IMR-90 (cell line): ENCODE data around the gene PPARD. TPM values are rescaled to one million over a fixed set of nuclear protein-coding genes. Genes with fewer than 3 reads are reported as not detected.

Experiments used
- ATAC-seq: fragments of 200-7000 bp; cut with Tn5 transposase; 2 replicates; pipeline ENCODE4 v1.9.1; 2020; ENCODE audit warnings: low read depth, mild to moderate bottlenecking, moderate library complexity
- BruUV-seq: library from RNA; stranded (reverse); fragments of 400-500 nt; replicated peaks from 2 replicates; lab custom pipeline; 2021; lab: Mats Ljungman, UMichigan
- CTCF ChIA-PET: fragments of 300-600 bp; formaldehyde crosslinking; extraction: SDS; loops from one replicate; lab custom pipeline; 2021; ENCODE audit warnings: antibody characterized with exemption; lab: Yijun Ruan, JAX
- POLR2A ChIA-PET: fragments of 300-600 bp; sonication (Branson Sonifier 250); formaldehyde crosslinking; loops from one replicate; lab custom pipeline; 2022; ENCODE audit warnings: antibody characterized with exemption; ENCODE audit not compliant: unreplicated experiment; lab: Charles Lee
- DNase-seq: peaks from one replicate; pipeline ENCODE4 v3.0.0; 2013
- H2AFZ ChIP-seq: replicated peaks from 2 replicates; pipeline ENCODE3; 2013; ENCODE audit warnings: low read length, mild to moderate bottlenecking; ENCODE audit not compliant: poor library complexity
- H2AK5ac ChIP-seq: 2 replicates; pipeline ENCODE4 v1.6.1; 2013; ENCODE audit warnings: low read depth, low read length, inconsistent platforms
- H2AK9ac ChIP-seq: replicated peaks from 2 replicates; pipeline ENCODE3; 2013; ENCODE audit warnings: mild to moderate bottlenecking, low read depth, low read length, moderate library complexity; ENCODE audit not compliant: poor library complexity
- H2BK120ac ChIP-seq: 2 replicates; pipeline ENCODE4 v1.6.1; 2013; ENCODE audit warnings: low read depth, low read length, inconsistent platforms
- H2BK15ac ChIP-seq: 3 replicates; pipeline ENCODE4 v1.6.1; 2013; ENCODE audit warnings: low read depth, low read length, inconsistent platforms
- H2BK20ac ChIP-seq: 2 replicates; pipeline ENCODE4 v1.6.1; 2013; ENCODE audit warnings: low read depth, mild to moderate bottlenecking, inconsistent platforms, low read length, moderate library complexity
- H2BK5ac ChIP-seq: 2 replicates; pipeline ENCODE4 v1.6.1; 2013; ENCODE audit warnings: mild to moderate bottlenecking, low read depth, low read length, inconsistent platforms; ENCODE audit not compliant: poor library complexity, severe bottlenecking
- H3K14ac ChIP-seq: replicated peaks from 2 replicates; pipeline ENCODE4 v1.6.1; 2013; ENCODE audit warnings: low read depth, low read length, inconsistent platforms
- H3K18ac ChIP-seq: 2 replicates; pipeline ENCODE4 v1.6.1; 2013; ENCODE audit warnings: low read depth, low read length, control low read depth
- H3K23ac ChIP-seq: 2 replicates; pipeline ENCODE4 v1.6.1; 2013; ENCODE audit warnings: low read depth, low read length, inconsistent platforms
- H3K27ac ChIP-seq: 2 replicates; pipeline ENCODE4 v1.5.1; 2013; ENCODE audit warnings: mild to moderate bottlenecking, control low read depth, low read length; ENCODE audit not compliant: insufficient read depth
- H3K27me3 ChIP-seq: 2 replicates; pipeline ENCODE4 v1.6.1; 2013; ENCODE audit warnings: low read length; ENCODE audit not compliant: control insufficient read depth, insufficient read depth
- H3K36me3 ChIP-seq: 2 replicates; pipeline ENCODE4 v1.6.1; 2013; ENCODE audit warnings: low read length, mixed read lengths; ENCODE audit not compliant: control insufficient read depth, insufficient read depth
- H3K4ac ChIP-seq: 2 replicates; pipeline ENCODE4 v1.6.1; 2013; ENCODE audit warnings: low read depth, low read length, inconsistent platforms
- H3K4me1 ChIP-seq: 2 replicates; pipeline ENCODE4 v1.6.1; 2013; ENCODE audit warnings: low read length, mixed read lengths; ENCODE audit not compliant: control insufficient read depth, insufficient read depth
- H3K4me2 ChIP-seq: 2 replicates; pipeline ENCODE4 v1.6.1; 2013; ENCODE audit warnings: low read depth, mild to moderate bottlenecking, control low read depth, low read length, moderate library complexity
- H3K4me3 ChIP-seq: 2 replicates; pipeline ENCODE4 v1.5.1; 2013; ENCODE audit warnings: low read depth, mild to moderate bottlenecking, control low read depth, low read length, moderate library complexity; ENCODE audit not compliant: insufficient read depth
- H3K56ac ChIP-seq: 2 replicates; pipeline ENCODE4 v1.6.1; 2013; ENCODE audit warnings: low read length, inconsistent platforms; ENCODE audit not compliant: insufficient read depth; ENCODE audit errors: extremely low read depth
- H3K79me1 ChIP-seq, 2 experiments: 2 replicates each; pipeline ENCODE4 v1.6.1; 2013; ENCODE audit warnings: low read length in 2 of 2, inconsistent platforms in 1 of 2, low read depth in 1 of 2
- H3K9ac ChIP-seq: 2 replicates; pipeline ENCODE4 v1.6.1; 2013; ENCODE audit warnings: low read depth, low read length, control low read depth
- H3K9me1 ChIP-seq: 2 replicates; pipeline ENCODE4 v1.6.1; 2013; ENCODE audit warnings: low read length, inconsistent platforms; ENCODE audit not compliant: insufficient read depth
- H3K9me3 ChIP-seq: 2 replicates; pipeline ENCODE4 v1.6.1; 2013; ENCODE audit warnings: low read length; ENCODE audit not compliant: control insufficient read depth, insufficient read depth
- H4K20me1 ChIP-seq: 2 replicates; pipeline ENCODE4 v1.6.1; 2013; ENCODE audit warnings: low read length, inconsistent platforms; ENCODE audit not compliant: insufficient read depth
- H4K5ac ChIP-seq: 2 replicates; pipeline ENCODE4 v1.6.1; 2013; ENCODE audit warnings: mild to moderate bottlenecking, low read depth, low read length, control low read depth
- H4K8ac ChIP-seq, 2 experiments: 2 replicates each; pipeline ENCODE4 v1.6.1; 2013; ENCODE audit warnings: low read depth in 2 of 2, low read length in 2 of 2, control low read depth in 1 of 2, inconsistent platforms in 1 of 2
- H4K91ac ChIP-seq: 2 replicates; pipeline ENCODE4 v1.6.1; 2013; ENCODE audit warnings: low read depth, low read length, inconsistent platforms; ENCODE audit not compliant: insufficient read depth
- BHLHE40 ChIP-seq: fragments of 150-350 bp; IDR thresholded peaks from 2 replicates; pipeline ENCODE4 v1.6.1; 2016; ENCODE audit warnings: mild to moderate bottlenecking, low read depth, low read length
- CEBPB ChIP-seq: IDR thresholded peaks from 2 replicates; pipeline ENCODE4 v1.6.1; 2012; ENCODE audit warnings: low read depth, low read length, improper control_type of control experiment
- CHD1 ChIP-seq: IDR thresholded peaks from 2 replicates; pipeline ENCODE4 v1.6.1; 2012; ENCODE audit warnings: low read depth, low read length, improper control_type of control experiment
- ELK1 ChIP-seq: fragments of 150-350 bp; IDR thresholded peaks from 2 replicates; pipeline ENCODE4 v1.6.1; 2016; ENCODE audit warnings: low read depth, mild to moderate bottlenecking, low read length, moderate library complexity, borderline replicate concordance
- FOS ChIP-seq: fragments of 150-350 bp; IDR thresholded peaks from 2 replicates; pipeline ENCODE4 v1.6.1; 2016; ENCODE audit warnings: low read depth, low read length
- MAFK ChIP-seq: IDR thresholded peaks from 2 replicates; pipeline ENCODE4 v1.6.1; 2012; ENCODE audit warnings: low read depth, low read length, improper control_type of control experiment
- MAZ ChIP-seq: IDR thresholded peaks from 2 replicates; pipeline ENCODE4 v1.6.1; 2012; ENCODE audit warnings: low read depth, mild to moderate bottlenecking, low read length, improper control_type of control experiment, moderate library complexity, borderline replicate concordance
- NFE2L2 ChIP-seq: fragments of 150-350 bp; IDR thresholded peaks from 2 replicates; pipeline ENCODE4 v1.6.1; 2016; ENCODE audit warnings: low read depth, mild to moderate bottlenecking, low read length
- POLR2A ChIP-seq: IDR thresholded peaks from 2 replicates; pipeline ENCODE4 v1.6.1; 2012; ENCODE audit warnings: mild to moderate bottlenecking, low read depth, low read length
- RAD21 ChIP-seq: IDR thresholded peaks from 2 replicates; pipeline ENCODE4 v1.6.1; 2012; ENCODE audit warnings: low read length, improper control_type of control experiment
- RCOR1 ChIP-seq: IDR thresholded peaks from 2 replicates; pipeline ENCODE4 v1.6.1; 2012; ENCODE audit warnings: mild to moderate bottlenecking, low read length, improper control_type of control experiment; ENCODE audit not compliant: insufficient replicate concordance
- RFX5 ChIP-seq: IDR thresholded peaks from 2 replicates; pipeline ENCODE4 v1.8.0; 2012; ENCODE audit warnings: low read depth, mild to moderate bottlenecking, low read length, moderate library complexity
- SMC3 ChIP-seq: fragments of 150-350 bp; IDR thresholded peaks from 2 replicates; pipeline ENCODE4 v1.6.1; 2016; ENCODE audit warnings: low read depth, mild to moderate bottlenecking, antibody characterized with exemption, low read length, moderate library complexity
- WGBS, 2 experiments: methylation state at CpG; one replicate each; pipeline versions ENCODE4 v1.1.5 to v1.1.7; 2013; ENCODE audit warnings: missing lambda C conversion rate in 2 of 2; ENCODE audit not compliant: insufficient read length in 1 of 2; ENCODE audit errors: extremely low coverage in 2 of 2; 5-methylcytosine and 5-hydroxymethylcytosine counted together
- dilution Hi-C: fragments of 300-500 bp; cut with HindIII; formaldehyde crosslinking; loops from one replicate; pipeline ENCODE4 v1.14.3; 2018; ENCODE audit warnings: low sequenced_read_pairs; ENCODE audit not compliant: unreplicated experiment
- in situ Hi-C: fragments of 300-500 bp; cut with MboI; formaldehyde crosslinking; loops from 3 replicates; pipeline ENCODE4 v1.14.3; 2019; ENCODE audit warnings: low sequenced_read_pairs, inconsistent platforms, mixed read lengths
- intact Hi-C: fragments of 100-400 bp; cut with micrococcal nuclease; formaldehyde crosslinking; loops from 2 replicates; pipeline ENCODE4 v1.10.0; 2022
- polyA plus RNA-seq, 3 experiments: library from polyadenylated mRNA; depleted of rRNA; stranded (reverse); fragments of >200 nt; gene quantifications; 2 replicates each; pipeline ENCODE4 v1.2.3, GENCODE V29; 2012; ENCODE audit warnings: low replicate concordance in 1 of 3
- total RNA-seq: library from RNA; depleted of rRNA; stranded (reverse); fragments of >200 nt; gene quantifications from 2 replicates; pipeline ENCODE4 v1.2.3, GENCODE V29; 2012
- TF ChIP-seq, protein P1 (sequence below): fragments of 150-350 bp; IDR thresholded peaks from 2 replicates; pipeline ENCODE4 v1.6.1; 2017; ENCODE audit warnings: mild to moderate bottlenecking, antibody characterized with exemption, low read length, low read depth
- TF ChIP-seq, protein P2 (sequence below): conservative IDR thresholded peaks from 2 replicates; pipeline ENCODE4 v1.5.1; 2012; ENCODE audit warnings: mild to moderate bottlenecking, low read depth, low read length, improper control_type of control experiment

The PPARD gene
- total and polyA plus RNA-seq, 2 of the 4 experiments (the other 2 are of a cell fraction), result 10.4 to 69.0 TPM

DNA sequence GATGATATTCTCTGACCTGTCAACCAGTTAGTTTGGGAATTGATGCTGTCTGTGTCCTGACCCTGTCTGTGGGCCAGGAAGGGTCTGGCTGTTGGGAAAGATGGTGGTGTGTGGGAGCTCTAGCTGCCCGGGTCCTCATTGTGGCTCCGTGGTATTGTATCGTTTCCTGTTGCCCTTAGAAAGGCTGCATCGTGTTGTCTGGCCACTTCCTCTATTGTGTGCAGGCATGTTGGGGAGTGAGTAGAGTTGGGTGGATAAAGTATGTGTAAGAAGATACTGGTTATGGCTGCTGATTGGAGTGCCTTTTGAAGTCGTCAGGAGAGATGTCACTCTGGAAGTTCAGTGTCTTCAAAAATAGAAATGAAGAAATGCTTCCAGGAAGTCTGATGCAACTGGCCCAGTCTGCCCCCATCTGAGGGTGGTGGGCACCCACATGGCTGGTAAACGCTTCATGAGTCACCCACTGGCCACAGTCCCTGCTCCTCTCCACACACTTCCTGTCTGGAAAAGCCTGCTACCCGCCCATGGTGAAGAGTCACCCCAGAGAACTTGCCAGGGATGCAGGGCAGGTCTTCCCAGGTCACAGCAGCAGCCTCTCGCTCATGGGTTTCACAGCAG lies 27.9 kb downstream of the PPARD start:
- peak overlapping the region; percentile 52 for H3K4me2 ChIP-seq
- no peaks in the 10 kb centered on the region for H3K9me3 ChIP-seq
- intact Hi-C loops (no loop called here), dilution Hi-C loops (no loop called here), in situ Hi-C loops (no loop called here)
- peak overlapping the region; percentile 10; the same call in 1 of the 2 replicates for H3K9ac ChIP-seq
- peak overlapping the region; percentile 82 for H3K56ac ChIP-seq
- DNase-seq, result peak; percentile 95
- H3K9me1 ChIP-seq, result peaks cover 37% of the 10 kb centered on the region
- peak overlapping the region; percentile 76 for H3K27ac ChIP-seq
- H3K14ac ChIP-seq, result peak overlapping the region; percentile 99
- 22% methylated on average over 5 of the region's 8 CpGs; no CpG with 5 or more reads in 1 of the 2 experiments for WGBS, 2 experiments
- no TSS peak for BruUV-seq
- peak overlapping the region; percentile 97 for H4K91ac ChIP-seq
- peak overlapping the region; percentile 97 for H2BK120ac ChIP-seq
- H3K36me3 ChIP-seq, result peaks cover 9% of the 10 kb centered on the region
- peak overlapping the region; percentile 85 for H3K18ac ChIP-seq
- H3K4ac ChIP-seq, result peak overlapping the region; percentile 98
- peak overlapping the region; percentile 85 for H2AFZ ChIP-seq
- ATAC-seq, result peak; percentile 86
- H2BK5ac ChIP-seq, result peak overlapping the region; percentile 97
- peak overlapping the region; percentile 95 for H2BK20ac ChIP-seq
- peaks cover 13% of the 10 kb centered on the region for H4K20me1 ChIP-seq
- H2BK15ac ChIP-seq, result peak overlapping the region; percentile 95; the same call in 2 of the 3 replicates
- peaks cover 53 to 90% of the 10 kb centered on the region in 2 experiments for H3K79me1 ChIP-seq
- H3K23ac ChIP-seq, result peak overlapping the region; percentile 91
- H2AK9ac ChIP-seq, result peak overlapping the region; percentile 96
- no peak overlapping the region for H3K4me3 ChIP-seq
- peak overlapping the region; percentile 56 for H4K5ac ChIP-seq
- POLR2A ChIA-PET, result no interaction called here
- H3K27me3 ChIP-seq, result no peaks in the 10 kb centered on the region
- H2AK5ac ChIP-seq, result peak overlapping the region; percentile 98
- CTCF ChIA-PET, result interaction anchor here (0.7 to 1.2 kb wide), 2 partner anchors 16 to 50 kb away, joined by 4 read pairs; no protein-coding TSS in a partner anchor
- H3K4me1 ChIP-seq, result peaks cover 26% of the 10 kb centered on the region
- H4K8ac ChIP-seq, result peak overlapping the region; percentile 86 to 92
- TF ChIP-seq CHD1 (no peak), CEBPB (peak; percentile 98), MAZ (peak; percentile 85), RAD21 (peak; percentile 28), ELK1 (no peak), RFX5 (no peak), BHLHE40 (peak; percentile 41), SMC3 (no peak), RCOR1 (no peak), NFE2L2 (no peak), POLR2A (peak; percentile 63), FOS (peak; percentile 88), MAFK (no peak)
- TF ChIP-seq, protein P1, sequence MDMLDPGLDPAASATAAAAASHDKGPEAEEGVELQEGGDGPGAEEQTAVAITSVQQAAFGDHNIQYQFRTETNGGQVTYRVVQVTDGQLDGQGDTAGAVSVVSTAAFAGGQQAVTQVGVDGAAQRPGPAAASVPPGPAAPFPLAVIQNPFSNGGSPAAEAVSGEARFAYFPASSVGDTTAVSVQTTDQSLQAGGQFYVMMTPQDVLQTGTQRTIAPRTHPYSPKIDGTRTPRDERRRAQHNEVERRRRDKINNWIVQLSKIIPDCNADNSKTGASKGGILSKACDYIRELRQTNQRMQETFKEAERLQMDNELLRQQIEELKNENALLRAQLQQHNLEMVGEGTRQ, result peak; percentile 43; the same call in 1 of the 2 replicates
- TF ChIP-seq, protein P2, sequence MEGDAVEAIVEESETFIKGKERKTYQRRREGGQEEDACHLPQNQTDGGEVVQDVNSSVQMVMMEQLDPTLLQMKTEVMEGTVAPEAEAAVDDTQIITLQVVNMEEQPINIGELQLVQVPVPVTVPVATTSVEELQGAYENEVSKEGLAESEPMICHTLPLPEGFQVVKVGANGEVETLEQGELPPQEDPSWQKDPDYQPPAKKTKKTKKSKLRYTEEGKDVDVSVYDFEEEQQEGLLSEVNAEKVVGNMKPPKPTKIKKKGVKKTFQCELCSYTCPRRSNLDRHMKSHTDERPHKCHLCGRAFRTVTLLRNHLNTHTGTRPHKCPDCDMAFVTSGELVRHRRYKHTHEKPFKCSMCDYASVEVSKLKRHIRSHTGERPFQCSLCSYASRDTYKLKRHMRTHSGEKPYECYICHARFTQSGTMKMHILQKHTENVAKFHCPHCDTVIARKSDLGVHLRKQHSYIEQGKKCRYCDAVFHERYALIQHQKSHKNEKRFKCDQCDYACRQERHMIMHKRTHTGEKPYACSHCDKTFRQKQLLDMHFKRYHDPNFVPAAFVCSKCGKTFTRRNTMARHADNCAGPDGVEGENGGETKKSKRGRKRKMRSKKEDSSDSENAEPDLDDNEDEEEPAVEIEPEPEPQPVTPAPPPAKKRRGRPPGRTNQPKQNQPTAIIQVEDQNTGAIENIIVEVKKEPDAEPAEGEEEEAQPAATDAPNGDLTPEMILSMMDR, result no peak
